Left forelimb (tissue), 1 donor: ENCODE results near the gene PACSIN2.
"Not testable (repeated sequence)": the region's sequence is repeated elsewhere in the genome, so short reads cannot be mapped to it uniquely, and the experiment has no call there.

Source experiments
- DNase-seq: peaks from one replicate; pipeline ENCODE4 v3.0.0-alpha.2; 2018; ENCODE audit warnings: low spot score

PACSIN2 gene

GRCh38 chr22:42992886-42993479, 22.0 kb downstream of the PACSIN2 start:
- no peak for DNase-seq

- no peak for DNase-seq
These were observed 22.9 kb downstream of the PACSIN2 start for GRCh38 chr22:42992092-42992491.

- DNase-seq, result no peak
These were observed 23.8 kb downstream of the PACSIN2 start for GRCh38 chr22:42991010-42991651.

- no peak for DNase-seq
These were observed 24.7 kb downstream of the PACSIN2 start for GRCh38 chr22:42990131-42990838.

GRCh38 chr22:42986115-42986514, 28.8 kb downstream of the PACSIN2 start:
- no peak for DNase-seq

- DNase-seq, result no peak
These were observed 29.4 kb downstream of the PACSIN2 start for GRCh38 chr22:42985531-42985905.

- DNase-seq, result no peak
These were observed 30.0 kb downstream of the PACSIN2 start for GRCh38 chr22:42984814-42985530.

GRCh38 chr22:42984397-42984796, 30.6 kb downstream of the PACSIN2 start:
- no peak for DNase-seq

GRCh38 chr22:42983470-42983869, 31.5 kb downstream of the PACSIN2 start:
- DNase-seq, result no peak

- DNase-seq, result no peak
These were observed 35.3 kb downstream of the PACSIN2 start for GRCh38 chr22:42979606-42980005.

- no peak for DNase-seq
These were observed 36.4 kb downstream of the PACSIN2 start for GRCh38 chr22:42978453-42979103.

- DNase-seq, result no peak
These were observed 37.4 kb downstream of the PACSIN2 start for GRCh38 chr22:42977569-42977968.

- no peak for DNase-seq
These were observed 38.6 kb downstream of the PACSIN2 start for GRCh38 chr22:42976217-42976933.

GRCh38 chr22:42974223-42974622, 40.7 kb downstream of the PACSIN2 start:
- no peak for DNase-seq

GRCh38 chr22:42973536-42973881, 41.4 kb downstream of the PACSIN2 start:
- DNase-seq, result no peak

- no peak for DNase-seq
These were observed 42.1 kb downstream of the PACSIN2 start for GRCh38 chr22:42972649-42973535.

- not testable (repeated sequence) for DNase-seq
These were observed 43.5 kb downstream of the PACSIN2 start for GRCh38 chr22:42971473-42971860.

GRCh38 chr22:42970029-42970428, 44.9 kb downstream of the PACSIN2 start:
- DNase-seq, result no peak

- DNase-seq, result no peak
These were observed 45.5 kb downstream of the PACSIN2 start for GRCh38 chr22:42969348-42969975.

- DNase-seq, result no peak
These were observed 47.0 kb downstream of the PACSIN2 start for GRCh38 chr22:42967933-42968332.
